GM21717 (cell line): Measurements from ENCODE around the gene NFS1.
"Not testable (repeated sequence)": the region's sequence is repeated elsewhere in the genome, so short reads cannot be mapped to it uniquely, and the experiment has no call there.

Source experiments
- ATAC-seq: cut with Tn5 transposase; IDR thresholded peaks from one replicate; pipeline ENCODE4 v1.9.1; 2021; ENCODE audit warnings: mild to moderate bottlenecking, moderate library complexity; ENCODE audit not compliant: unreplicated experiment

NFS1 gene

DNA sequence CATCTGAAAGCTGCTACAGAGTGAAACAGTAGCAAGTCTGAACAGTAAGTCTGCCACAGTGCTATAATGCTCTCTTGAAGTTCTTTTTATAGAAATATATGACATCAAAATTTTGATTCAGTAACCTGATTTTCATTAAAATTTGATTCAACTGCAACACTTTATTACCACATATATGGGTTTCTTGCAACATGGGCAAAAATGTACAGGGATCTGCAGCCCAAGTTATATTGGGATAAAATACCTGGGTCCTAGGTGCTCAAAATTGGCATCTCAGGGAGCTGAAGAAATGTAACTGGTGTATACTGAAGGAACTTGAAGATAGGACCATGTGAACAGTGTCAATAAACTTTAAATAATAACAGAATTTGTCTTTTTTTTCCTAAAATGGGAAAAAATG, 10.9 kb upstream of the NFS1 start:
- ATAC-seq = no peak

GRCh38 chr20:35709259-35709658, 10.1 kb upstream of the NFS1 start:
- ATAC-seq = no peak

GRCh38 chr20:35708502-35708901, 9.3 kb upstream of the NFS1 start:
- ATAC-seq = no peak

- not testable (repeated sequence) for ATAC-seq
Measured at GRCh38 chr20:35706591-35707529, 7.7 kb upstream of the NFS1 start.

DNA sequence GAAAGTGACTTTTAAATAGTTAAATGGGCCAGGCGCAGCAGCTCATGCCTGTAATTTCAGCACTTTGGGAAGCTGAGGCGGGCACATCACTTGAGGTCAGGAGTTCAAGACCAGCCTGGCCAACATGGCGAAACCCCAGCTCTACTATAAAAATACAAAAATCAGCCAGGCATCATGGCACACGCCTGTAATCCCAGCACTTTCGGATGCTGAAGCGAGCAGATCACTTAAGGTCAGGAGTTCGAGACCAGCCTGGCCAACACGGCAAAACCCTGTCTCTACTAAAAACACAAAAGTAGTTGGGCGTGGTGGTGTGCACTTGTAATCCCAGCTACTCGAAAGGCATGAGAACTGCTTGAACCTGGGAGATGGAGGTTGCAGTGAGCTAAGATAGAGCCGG, 6.7 kb upstream of the NFS1 start:
- ATAC-seq = not testable (repeated sequence)

DNA sequence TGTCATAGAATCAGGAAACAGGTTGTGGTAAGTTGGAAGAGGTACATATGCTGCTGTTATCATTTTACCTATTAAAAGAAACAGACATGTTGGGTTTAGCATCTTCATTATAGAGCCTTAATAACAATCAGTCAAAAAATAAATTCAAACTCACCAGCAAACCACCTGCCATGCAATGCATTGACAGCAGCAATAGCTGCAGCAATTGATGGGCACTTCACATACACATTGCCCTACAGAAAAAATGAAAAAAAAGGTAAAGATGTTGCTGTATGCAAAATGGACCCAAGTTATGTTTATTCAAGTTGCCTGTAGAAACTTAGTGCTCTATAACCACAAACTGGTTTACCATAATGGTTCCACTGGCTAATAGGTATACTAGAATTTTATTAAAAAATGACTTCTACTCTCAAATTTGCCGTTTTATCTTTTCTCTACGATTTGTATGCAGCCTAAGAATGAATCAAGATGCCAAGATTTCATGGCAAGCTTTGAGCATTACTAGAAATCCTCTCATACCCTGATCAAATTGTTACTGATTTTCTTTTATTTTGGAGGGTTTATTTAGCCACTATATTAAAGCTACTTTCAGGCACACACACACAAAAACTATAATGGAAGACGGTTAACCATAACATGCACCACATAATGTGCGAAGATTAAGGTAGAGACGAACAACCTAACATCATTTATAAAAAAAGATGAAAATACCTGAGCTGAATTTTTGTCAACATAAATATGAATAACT, 5.5 kb upstream of the NFS1 start:
- no peak for ATAC-seq

DNA sequence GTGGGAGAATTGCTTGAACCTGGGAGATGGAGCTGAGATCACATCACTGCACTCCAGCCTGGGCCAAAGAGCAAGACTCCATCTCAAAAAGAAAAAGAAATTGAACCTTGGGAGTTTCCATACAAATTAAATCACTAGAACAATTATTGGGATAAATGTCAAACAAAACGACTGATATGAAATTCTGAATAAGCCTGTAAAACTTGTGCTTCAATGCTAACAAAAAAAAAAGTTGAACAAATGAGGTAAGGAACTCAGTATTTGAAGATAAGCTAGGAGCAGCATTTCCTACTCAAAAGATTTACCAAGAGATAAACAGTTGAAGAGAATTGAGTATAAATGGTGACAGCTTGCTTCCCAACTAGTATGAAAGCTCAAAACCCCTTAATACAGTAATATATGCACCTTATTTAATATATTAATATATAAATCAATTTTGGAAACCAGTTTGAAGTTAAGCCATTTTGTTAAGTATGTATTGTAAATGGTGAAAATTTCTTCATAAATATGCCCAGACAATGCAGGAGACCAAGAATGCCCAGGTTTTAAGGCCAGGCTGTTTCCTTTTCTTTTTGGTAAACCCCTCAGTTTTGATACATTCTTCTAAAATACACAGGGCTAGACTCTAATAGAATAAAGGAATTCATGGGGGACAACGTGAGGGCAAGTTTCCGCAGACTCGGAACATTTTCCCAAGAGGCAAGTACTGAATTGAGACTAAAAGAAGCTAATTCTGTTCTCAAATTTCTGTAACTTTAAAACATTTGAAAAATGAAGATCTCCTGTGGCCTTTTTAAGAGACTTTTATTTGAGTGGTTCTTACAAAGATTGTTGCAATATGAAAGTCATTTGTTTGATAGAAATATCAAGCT, 3.9 kb upstream of the NFS1 start:
- no peak for ATAC-seq

DNA sequence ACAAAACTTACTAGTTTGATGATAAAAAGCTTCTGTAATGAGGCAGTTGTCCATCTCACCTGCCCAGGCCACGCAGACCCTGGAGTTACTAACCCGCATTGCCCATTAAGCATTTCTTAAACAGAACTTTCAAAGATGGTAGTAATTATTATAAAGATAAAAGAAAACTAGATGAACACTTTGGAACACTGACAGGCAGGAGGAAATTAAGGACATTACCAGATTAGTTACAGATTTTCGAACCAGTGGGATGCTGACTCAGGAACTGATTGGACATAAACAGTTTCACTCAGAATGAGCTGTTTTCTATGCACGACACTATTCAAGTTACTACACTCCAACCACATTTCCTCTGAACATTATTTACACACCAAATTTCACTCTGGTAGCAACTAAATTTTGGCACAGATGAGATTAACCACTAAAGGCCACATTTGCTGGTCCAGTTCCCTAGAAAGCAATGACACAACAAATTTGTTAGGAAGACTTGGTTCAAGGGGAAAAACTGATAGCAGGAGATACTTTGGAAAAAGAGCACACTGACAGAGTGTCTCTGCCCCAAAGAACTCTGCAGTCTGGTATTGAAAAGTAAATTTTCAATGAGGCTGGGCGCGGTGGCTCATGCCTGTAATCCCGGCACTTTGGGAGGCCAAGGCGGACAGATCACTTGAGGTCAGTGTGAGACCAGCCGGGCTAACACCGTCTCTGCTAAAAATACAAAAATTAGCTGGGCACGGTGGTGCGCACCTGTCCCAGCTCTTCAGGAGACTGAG, 3.1 kb upstream of the NFS1 start:
- ATAC-seq = no peak

DNA sequence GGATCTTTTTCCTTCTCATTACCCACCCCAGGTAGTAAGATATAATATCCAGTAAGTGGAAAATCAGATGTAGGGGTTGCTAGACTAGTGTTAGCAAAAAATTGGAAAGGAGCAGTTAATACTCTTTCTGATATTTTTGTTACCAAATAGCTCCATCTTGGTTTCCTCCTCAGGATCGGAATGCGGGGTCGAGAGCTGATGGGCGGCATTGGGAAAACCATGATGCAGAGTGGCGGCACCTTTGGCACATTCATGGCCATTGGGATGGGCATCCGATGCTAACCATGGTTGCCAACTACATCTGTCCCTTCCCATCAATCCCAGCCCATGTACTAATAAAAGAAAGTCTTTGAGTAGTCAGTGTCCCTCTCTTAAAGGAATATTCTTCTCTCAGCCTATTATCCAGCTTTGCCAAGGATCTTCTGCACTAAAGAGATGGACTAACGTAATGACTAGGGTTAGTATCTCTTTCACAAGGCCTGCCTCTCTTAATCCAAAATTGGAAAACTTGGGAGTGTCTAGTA, 1.5 kb upstream of the NFS1 start:
- no peak for ATAC-seq

GRCh38 chr20:35699957-35700624, 939 bp upstream of the NFS1 start:
- no peak for ATAC-seq

- ATAC-seq = no peak
Measured at GRCh38 chr20:35698298-35699126, 640 bp downstream of the NFS1 start.

- ATAC-seq = no peak
Measured at GRCh38 chr20:35697696-35698297, 1.4 kb downstream of the NFS1 start.

DNA sequence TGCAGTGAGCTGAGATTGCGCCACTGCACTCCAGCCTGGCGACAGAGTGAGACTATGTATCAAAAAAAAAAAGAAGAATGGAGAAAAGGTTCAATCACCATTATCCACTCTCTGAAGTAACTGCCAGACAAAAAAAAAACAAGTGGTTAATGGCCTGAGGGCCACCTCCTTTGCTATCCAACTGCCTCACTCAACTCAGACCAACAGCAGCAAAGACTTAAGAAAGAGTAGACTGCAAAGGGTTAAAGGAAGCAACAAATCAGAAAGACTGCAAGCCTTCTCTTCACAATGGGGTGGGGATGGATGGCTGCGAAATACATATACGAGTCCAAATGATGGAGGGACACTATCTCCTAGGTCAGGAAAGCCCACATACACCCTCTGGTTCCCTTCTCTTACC, 3.2 kb downstream of the NFS1 start:
- ATAC-seq = no peak

DNA sequence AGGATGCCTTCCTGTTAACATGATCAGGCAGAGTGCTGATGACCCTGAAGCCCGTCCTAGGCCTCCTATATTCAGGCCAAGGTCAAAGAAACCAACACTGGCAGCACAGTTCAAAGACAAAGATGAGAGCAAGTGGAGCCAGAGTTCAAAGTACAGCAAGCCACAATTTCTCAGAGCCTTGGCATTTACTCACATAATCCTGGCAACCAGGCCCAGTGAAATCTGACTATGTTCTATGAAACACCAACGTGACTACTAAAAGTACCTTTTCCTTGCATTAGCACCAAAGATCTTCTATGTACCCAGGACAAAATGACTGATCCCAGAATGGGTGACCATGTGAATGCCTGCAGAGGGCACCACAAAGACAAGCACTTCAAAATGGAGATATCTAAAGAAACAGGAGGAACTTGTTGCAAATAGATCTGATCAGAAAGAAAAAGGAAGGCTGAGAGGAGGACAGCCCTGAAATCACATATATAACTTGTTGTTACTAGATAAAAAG, 3.9 kb downstream of the NFS1 start:
- no peak for ATAC-seq

DNA sequence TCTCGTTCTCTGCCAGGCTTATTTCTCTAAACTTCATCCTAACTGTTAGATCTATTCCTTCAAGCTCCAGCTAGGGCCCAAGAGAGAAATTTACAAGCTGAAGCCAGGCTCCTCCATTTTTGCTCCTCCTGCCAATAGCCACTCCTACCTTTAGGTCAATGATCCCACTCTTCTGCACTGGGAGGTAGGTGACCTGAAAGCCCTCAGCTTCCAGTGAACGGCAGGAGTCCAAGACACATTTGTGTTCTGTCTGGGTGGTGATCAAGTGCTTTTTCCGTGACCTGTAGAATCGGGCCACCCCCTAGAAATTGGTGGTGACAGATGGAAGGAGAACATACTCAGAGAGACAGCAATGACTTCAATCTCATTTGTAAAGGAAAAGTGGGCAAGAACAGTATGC, 8.9 kb downstream of the NFS1 start:
- ATAC-seq = no peak

GRCh38 chr20:35686872-35687271, 12.3 kb downstream of the NFS1 start:
- not testable (repeated sequence) for ATAC-seq

GRCh38 chr20:35685368-35685767, 13.8 kb downstream of the NFS1 start:
- not testable (repeated sequence) for ATAC-seq

- no peak for ATAC-seq
Measured at GRCh38 chr20:35681960-35682359, 17.2 kb downstream of the NFS1 start.
